GM21515 (cell line): Measurements from ENCODE around the gene MICAL3.
"Not testable (repeated sequence)": the region's sequence is repeated elsewhere in the genome, so short reads cannot be mapped to it uniquely, and the experiment has no call there.

Experiments used
- ATAC-seq: cut with Tn5 transposase; IDR thresholded peaks from one replicate; pipeline ENCODE4 v1.9.1; 2021; ENCODE audit not compliant: unreplicated experiment

Gene MICAL3

DNA sequence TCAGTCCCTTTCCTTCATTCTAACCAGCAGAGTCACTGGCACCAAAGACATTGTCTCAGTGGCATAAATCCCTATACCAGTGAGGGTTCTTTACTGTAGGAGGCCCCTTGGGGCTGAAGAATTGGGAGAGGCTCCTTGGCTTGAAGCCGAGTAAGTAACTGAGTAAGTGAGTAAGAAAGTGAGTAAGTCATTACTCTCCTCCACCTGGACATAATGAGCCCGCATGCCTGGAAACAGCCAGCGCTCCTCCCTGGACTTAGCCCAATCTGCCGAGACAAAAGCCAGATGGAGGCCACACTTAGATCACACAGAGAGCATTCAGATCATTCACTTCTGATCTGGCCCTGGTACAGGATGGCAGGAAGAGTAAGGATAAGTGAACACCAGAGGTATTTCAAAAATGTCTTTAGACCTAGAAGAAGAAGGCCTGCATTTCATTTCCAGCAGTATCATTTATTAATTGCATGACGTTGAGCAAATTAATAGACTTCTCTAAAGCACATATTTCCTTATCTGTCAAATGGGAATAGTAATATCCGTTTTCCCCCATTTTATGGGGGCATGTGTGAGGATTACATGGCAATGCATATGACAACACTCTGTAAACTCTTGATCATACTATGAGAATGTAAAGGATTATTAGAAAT lies 8.2 kb upstream of the MICAL3 start:
- no peak for ATAC-seq

DNA sequence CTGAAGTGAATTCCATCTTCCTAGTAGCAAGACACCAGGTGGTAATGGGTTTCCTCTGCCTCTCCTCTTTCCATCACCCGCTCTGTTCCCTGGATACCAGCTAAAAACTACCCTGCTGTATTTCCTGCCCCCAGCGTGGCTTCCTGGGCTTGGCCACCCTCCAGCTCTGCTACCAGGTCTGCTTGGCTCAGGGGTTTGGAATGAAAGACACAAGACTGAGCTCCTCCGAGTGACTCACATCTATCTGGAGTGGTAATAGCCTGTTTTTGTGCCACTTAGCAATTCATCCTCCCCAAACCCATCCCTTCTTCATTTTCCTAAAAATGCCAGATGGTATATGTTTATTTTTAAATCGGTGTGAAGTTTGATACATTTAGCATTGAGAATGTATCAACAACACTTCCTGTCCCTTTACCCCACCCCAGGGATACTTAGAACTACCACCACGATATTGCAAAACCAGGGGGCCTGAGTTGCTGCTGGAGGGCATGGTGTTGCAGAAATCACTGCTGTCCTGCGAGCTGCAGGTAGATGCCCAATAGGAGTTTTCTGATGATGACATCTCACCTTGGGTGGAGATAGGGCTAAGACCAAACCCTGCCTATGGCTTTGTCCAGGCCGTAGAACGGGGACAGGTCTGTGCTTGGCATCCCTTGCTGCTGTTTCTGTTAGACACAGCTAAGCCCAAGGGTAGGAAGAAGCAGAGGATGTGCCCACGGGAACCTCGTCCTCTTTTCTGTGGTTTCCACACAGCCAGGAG lies 7.5 kb upstream of the MICAL3 start:
- no peak for ATAC-seq

GRCh38 chr22:18029686-18030267 lies 5.4 kb upstream of the MICAL3 start:
- ATAC-seq, result no peak

- ATAC-seq, result no peak
These were observed 4.6 kb upstream of the MICAL3 start for GRCh38 chr22:18028817-18029527.

GRCh38 chr22:18025898-18026297 lies 1.5 kb upstream of the MICAL3 start:
- ATAC-seq, result not testable (repeated sequence)

DNA sequence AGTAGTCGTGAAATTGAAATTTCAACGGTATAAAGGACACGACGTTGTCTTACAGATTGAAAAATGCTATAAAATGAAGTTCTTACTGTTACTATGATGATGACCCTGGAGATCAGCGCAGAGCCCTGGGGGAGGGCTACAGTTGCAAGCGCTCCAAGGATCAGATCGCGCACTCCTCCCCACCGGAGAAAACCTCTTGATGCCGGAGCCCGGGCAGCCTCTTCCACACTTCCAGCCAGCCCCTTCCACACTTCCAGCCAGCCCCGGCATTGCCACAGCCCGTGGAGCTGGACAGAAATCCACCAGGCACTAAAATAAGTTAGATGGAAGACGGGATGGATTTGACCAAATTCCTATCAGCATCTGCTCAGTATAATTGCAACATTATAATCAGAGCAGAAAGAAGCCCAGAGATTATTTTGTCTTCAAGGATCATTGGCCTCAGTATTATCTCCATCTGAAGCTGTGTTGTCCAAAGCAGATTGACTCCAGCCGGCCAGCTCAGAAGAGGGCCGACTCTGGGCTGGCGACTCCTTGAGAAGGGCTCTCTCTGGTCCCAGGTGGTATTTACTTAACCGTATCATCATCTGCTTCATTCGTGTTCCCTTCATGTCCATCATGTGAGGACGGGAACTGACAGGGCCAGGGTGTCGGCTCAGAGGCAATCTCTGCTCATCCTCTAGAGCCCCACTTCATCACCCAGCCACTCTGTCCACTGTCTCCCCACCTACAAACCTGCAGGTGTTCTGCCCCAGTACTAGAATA lies 777 bp upstream of the MICAL3 start:
- ATAC-seq, result no peak

DNA sequence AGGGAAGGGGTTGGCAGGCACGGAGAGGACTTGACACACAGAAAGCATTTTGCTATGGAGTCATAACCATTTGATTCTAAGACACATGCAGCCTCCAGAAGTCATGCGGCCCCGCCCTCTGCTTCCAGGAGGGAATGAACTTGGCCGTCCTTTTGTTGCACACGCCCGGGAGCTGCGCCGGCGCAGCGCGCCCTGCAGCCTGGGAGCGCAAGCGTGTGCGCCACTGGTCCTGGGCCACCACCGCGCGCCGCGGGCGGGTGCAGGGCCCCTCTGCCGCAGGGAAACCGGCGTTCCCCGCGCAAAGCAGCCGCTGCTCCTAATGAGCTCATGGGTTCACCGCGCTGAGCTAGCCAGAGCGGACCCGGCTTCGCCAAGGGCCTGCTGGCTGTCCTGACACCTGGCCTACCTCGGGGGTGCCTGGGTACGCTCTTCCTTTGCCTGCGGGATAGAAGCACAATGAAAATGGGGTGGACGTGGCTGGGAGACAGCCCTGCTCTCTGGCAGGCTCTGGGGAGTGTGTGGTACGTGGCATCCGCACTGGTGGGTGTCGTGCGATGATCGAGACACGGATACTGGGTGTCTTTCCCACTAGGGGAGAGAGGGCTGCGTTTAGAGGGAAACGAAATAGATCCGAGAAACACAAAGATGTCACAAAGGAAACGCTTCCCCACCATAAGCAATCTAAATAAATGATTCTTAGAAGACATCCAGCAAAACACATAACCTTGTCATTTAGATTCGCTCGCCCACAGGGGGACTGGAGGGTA lies 669 bp downstream of the MICAL3 start:
- no peak for ATAC-seq

DNA sequence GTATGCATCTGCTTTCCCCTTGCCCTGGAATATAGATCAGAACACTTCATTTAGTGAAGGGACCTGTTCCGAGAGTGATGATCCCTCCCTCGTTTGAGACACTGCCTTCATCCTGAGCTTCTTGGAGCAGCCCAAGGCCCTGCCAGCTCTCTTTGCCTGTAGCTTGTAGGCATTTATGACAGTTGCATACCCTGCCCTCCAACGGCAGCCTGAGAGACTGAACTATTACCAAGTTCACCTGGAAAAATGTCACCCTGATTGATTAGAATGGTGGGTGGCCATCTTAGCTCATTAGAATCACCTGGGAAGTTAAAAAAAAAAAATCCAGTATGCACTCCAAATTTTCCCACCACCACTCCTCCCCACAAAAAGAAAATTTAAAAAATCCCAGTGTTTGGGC lies 1.5 kb downstream of the MICAL3 start:
- ATAC-seq, result no peak

GRCh38 chr22:18021431-18021830 lies 2.9 kb downstream of the MICAL3 start:
- ATAC-seq, result no peak

DNA sequence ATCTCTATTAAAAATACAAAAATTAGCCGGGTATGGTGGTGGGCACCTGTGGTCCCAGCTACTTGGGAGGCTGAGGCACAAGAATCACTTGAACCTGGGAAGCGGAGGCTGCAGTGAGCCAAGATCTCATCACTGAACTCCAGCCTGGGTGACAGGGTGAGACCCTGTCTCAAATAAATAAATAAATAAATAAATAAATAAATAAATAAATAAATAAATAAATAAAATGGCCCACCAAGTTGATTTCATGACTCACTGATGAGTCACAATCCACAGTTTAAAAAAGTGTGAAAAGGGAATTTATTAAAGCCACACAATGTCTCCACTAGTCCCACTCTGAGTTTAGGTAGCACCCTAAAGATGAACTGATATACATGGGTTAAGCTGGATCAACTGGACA lies 3.6 kb downstream of the MICAL3 start:
- ATAC-seq, result not testable (repeated sequence)

GRCh38 chr22:18013947-18014346 lies 10.4 kb downstream of the MICAL3 start:
- ATAC-seq, result no peak

- ATAC-seq, result no peak
These were observed 10.9 kb downstream of the MICAL3 start for GRCh38 chr22:18013436-18013835.

DNA sequence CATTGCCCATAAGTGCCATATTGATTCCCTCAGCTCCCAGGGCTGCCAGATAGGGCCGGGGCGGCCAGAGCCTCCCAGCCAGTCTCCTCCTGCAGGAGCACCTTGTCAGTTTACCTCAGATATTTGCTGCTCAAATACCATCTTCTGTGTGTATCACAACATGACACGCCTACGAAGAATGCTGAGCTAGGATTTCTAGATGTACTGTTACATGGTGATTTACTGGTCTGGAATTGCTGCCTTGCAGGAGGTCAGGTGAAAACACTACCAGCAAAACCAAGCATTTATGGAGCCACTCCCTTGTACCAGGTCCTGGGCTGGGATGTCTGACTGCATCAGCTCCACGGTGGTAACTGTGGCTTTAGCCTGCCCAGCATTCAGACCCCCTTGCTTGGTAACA lies 11.8 kb downstream of the MICAL3 start:
- ATAC-seq, result no peak

DNA sequence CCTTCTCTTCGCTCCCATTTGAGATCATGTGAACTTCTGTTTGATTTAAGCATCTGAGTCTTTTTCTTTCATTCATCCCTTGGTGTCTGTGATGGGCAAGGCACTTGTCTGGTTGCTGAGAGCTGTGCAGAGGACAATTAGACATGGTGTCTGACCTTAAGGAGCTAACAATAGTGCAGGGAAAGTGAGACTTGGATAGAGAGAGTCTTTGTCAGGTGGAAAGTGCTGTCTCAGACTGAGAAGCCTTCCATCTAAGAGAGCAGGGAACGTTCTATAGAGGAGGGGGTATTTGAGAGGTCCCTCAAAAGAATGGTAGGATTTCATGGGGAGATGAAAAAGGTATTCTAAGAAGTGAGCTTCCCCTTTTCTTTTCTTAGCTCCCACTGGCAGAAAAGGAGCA lies 14.1 kb downstream of the MICAL3 start:
- no peak for ATAC-seq

DNA sequence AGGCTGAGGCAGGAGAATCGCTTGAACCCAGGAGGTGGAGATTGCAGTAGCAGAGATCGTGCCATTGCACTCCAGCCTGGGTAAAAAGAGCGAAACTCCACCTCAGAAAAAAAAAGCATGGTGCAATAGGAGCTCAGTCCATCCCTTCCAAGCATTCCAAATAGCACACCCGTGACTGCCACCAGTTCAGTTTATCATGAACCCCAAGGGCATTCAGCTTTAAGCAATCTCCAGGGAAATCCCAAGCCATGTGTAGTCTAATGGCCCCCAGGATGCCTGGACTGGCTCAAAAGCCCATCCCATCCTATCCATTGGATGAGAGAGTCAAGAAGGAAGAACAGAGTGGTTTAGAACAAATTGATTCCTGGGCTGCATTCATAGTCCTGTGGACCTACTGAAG lies 16.2 kb downstream of the MICAL3 start:
- ATAC-seq, result no peak

GRCh38 chr22:18005201-18005926 lies 19.0 kb downstream of the MICAL3 start:
- ATAC-seq, result no peak

DNA sequence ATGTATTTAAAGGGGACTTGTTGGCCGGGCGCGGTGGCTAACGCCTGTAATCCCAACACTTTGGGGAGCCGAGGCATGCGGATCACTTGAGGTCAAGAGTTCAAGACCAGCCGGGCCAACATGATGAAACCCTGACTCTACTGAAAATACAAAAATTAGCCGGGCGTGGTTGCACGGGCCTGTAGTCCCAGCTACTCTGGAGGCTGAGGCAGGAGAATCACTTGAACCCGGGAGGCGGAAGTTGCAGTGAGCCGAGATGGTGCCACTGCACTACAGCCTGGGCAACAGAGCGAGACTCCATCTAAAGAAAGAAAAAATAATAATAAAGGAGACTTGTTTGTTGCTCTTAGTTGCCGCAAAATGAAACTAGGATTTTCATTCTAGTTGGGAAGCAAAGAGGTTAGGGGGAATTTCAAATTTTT lies 22.5 kb downstream of the MICAL3 start:
- not testable (repeated sequence) for ATAC-seq

- ATAC-seq, result no peak
These were observed 23.1 kb downstream of the MICAL3 start for GRCh38 chr22:18001040-18001893.
